ENCODE data around the gene OR6N1. TPM values are rescaled to one million over a fixed set of nuclear protein-coding genes. Genes with fewer than 3 reads are reported as not detected.

OR6N1 gene
- polyA plus RNA-seq, 4 donors = not detected

Other genes starting within 250 kb of the OR6N1 start
- not detected for gene OR6Y1, start 217.8 kb downstream of the OR6N1 start, polyA plus RNA-seq
- not detected for gene OR6P1, start 201.6 kb downstream of the OR6N1 start, polyA plus RNA-seq
- not detected for gene OR10X1, start 192.3 kb downstream of the OR6N1 start, polyA plus RNA-seq
- gene OR10Z1, start 166.9 kb downstream of the OR6N1 start, polyA plus RNA-seq = under 1 TPM in 1 of 4 donors, not detected in 3; under 0.01 TPM
- gene SPTA1, start 85.5 kb downstream of the OR6N1 start, polyA plus RNA-seq = under 1 TPM in 2 of 4 donors, not detected in 2; under 0.01 to 0.30 TPM
- not detected for gene OR6K2, start 71.5 kb downstream of the OR6N1 start, polyA plus RNA-seq
- gene OR6K3, start 51.5 kb downstream of the OR6N1 start, polyA plus RNA-seq = not detected
- not detected for gene OR6K6, start 17.5 kb downstream of the OR6N1 start, polyA plus RNA-seq
- gene OR6N2, start 9.0 kb upstream of the OR6N1 start, polyA plus RNA-seq = not detected
- 1 to 10 TPM in 3 of 4 donors, under 1 TPM in 1; 0.89 to 3.3 (median 1.9) TPM for gene MNDA, start 59.2 kb upstream of the OR6N1 start, polyA plus RNA-seq
- gene PYHIN1, start 159.4 kb upstream of the OR6N1 start, polyA plus RNA-seq = under 1 TPM; 0.55 to 0.81 (median 0.68) TPM
- gene IFI16, start 237.7 kb upstream of the OR6N1 start, polyA plus RNA-seq = 10 to 100 TPM in 3 of 4 donors, 1 to 10 TPM in 1; 6.5 to 73.1 (median 31.9) TPM